Measurements from ENCODE around the gene CERK.
"Not testable (repeated sequence)": the region's sequence is repeated elsewhere in the genome, so short reads cannot be mapped to it uniquely, and the experiment has no call there.

The CERK gene

DNA sequence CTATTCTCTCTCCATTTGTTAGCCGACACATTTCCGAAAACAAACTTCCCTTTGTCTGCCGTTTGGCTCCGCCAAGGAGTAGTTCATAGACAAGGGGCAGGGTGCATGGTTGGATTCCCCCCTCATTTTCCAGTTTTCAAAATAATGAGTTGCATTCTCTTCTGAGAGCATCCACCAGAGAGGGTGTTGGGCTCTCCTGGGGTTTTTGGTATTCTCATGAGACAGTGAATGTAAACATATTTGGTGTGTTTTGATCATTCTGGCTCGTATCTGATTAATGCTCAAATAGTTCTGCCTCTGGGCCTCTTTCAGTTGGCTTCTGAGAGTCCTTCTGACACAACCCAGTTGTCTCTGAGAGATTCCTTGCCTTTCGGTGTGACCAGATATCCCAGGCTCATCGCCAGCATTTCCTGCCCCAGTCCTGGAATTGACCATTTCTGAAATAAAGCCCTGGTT, 96.2 kb downstream of the CERK start:
- no peak for DNase-seq

DNA sequence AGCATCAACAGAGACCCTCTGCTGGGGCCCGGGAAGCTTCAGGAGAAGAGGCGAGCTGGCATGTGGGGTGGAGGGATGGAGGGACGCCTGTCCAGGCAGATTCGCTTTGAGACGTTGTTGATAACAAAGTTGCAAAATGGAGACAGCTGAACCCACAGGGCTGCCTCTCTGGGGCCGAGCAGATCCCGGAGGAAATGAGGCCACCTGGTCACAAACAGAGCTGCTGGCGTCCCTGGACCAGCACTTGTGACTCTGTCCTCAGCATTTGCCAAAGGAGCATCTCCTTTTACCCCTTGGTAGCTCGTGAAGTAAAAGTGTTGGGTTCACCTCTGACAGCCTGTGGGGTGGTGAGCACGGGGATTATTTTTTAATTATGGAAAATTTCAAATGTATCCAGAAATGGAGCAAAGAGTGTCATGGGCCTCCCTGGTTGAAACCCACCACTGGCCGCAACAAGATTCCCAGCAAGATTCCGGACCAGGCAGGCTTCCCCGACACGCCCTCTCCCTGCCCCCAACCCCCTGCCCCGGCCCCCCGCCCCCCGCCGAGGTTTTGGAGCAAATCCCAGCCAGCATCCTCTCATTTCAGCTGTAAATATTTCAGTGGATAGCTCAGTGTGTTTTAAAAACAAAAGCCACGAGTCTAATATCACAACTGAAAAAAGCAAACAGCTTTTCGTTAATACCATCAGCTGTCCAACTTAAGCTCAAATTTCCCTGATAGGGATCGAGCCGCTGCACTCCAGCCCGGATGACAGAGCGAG, 97.6 kb downstream of the CERK start:
- no peak for DNase-seq

DNA sequence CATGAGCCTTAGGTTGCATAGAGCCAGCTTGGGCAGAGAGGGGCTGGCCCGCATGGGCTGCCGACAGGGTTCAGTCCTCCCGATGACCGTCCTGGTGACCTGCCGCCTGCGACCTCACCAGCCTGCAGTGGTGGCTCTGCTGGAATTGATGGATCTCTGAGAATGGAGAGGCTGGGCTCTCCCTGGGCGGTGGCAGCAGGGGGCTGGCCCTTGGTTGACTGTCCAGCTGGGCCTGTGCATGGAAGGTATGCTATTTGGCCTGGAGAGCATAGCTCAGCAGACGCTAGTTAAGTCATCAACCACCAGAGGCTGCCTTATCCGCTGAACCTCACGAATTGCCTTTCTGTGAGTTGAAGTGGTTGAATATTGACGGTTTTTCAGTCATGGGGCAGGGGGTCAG, 98.2 kb downstream of the CERK start:
- no peak for DNase-seq

DNA sequence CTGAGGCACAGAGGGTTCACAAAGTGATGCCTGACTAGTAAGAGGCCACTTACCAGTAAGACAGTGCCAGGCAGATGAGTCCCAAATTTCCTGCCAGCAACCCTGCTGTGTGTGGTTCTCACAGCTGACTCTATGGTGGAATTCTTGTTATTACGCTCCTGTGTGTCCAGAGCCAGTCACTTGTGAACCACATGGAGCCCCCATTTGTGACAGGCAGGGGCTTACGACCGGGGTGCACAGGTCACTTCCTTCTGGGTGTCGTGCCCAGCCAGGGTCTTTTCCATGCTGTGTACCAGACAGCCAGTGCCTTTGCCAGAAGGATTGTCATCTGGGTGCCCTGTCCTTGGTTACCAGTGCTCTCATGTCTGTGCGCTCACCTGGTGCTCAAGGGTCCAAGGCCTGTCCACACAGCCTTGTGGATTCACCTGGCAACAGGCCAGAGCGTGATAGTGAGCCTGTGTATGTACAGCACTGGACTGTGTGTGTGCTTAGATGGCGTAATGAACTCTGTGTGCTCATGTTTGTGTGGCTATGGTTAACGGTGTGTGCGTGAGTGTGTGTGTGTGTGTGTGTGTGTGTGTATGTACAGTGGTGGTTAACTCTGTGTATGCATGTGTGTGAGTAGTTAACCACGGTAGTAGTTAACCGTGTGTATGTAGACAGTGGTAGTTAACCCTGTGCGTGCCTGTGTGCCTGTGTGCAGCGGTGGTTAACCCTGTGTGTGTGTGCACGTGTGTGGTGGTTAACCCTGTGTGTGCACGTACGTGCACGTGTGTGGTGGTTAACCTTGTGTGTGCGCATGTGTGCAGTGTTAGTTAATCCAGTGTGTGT, 99.2 kb downstream of the CERK start:
- DNase-seq, result no peak

DNA sequence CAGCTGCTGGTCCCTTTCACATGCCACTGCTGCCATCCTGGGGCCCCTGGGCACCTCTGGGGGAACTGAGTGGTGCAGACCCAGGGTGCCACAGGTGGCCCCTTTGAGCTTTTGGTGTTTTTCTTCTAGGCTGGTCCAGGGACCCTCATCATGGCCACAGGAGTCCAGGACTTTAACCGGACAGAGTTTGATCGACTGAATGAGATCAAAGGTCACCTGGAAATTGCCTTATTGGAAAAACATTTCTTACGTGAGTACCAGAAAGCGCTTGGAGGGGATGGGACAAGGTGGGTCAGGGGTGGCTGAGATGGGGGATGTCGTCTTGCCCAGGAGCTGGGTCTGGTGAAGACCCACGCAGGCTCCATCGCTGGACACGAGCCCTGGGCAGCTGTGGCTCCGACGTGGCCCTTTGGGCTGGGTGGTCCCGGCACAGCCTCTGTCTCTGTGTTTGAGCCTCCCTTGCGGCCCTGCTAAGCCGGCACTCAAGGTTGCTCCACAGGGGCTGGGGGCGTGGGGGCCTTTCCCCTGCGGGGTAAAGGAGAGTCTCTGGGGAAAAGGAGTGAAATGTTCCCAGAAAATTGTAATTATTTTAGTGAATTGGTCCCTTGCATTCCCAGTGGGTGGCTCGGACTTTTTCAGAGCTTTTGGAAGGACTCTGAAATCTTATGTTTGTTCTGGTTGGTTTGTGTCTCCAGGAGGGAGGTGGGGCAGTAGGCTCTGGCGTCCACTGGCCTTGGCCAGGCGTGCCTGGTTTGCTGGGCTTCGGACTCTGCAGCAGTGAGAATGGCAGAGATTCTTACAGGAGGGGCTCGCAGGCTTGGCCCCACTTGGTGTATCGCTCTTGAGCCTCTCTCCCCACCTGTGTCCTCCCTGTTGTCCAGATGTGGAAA, 100.1 kb downstream of the CERK start:
- DNase-seq, result no peak

DNA sequence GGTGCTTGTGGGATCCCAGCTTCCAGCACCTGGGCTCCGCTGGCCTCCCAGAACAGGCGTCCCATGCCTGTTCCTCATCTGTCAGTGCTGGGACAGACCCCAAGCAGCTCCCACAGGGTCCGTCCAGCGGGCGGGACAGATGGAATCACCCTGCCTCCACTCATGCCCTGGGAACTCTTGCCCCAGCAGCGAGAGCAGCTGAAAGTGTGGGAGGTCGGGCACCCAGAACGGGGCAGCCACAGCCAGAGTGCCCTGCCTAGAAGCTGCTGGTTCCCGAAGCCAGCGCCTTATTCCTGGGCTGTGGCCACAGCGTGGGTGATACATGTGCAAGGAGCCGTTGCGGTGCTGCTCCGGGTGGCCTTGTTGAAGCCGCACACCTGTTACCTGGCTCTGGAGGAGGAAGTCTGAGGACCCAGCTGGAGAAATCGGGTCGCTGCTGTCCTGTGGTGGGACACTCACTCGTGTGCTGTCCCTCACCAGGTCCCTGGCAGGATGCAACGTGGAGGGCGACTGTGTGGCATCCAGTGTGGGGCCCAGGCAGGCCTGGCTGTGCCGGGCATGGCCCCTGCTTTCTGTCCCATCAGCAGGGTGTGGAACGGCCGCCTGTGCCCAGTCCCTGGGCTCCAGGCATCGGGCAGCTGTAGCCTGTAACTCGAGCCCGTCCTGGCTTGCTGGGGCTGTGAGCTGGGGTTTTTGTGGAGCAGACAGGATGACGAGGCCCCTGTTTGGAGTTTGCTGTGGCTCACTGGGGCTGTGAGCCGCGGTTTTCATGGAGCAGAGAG, 101.6 kb downstream of the CERK start:
- DNase-seq, result no peak

DNA sequence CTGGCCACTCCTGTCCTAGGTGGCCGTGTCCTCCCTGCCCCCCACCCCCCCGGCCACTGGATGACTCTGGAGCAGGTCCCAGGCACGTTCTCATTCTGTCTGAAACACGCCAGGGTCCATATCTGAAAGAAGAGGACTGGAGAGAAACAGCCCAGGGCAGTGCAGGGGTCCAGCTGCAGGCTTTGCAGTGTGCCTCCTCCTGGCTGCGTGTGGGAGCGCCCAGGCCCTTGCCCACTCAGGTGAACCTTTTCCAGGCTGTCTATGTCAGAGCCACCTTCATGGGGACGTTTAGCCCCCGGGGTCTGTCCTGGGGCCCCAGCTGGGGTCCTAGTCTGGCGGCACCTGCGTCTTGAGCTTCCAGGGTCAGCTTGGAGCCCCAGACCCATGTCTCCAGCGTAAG, 102.3 kb downstream of the CERK start:
- DNase-seq, result no peak

DNA sequence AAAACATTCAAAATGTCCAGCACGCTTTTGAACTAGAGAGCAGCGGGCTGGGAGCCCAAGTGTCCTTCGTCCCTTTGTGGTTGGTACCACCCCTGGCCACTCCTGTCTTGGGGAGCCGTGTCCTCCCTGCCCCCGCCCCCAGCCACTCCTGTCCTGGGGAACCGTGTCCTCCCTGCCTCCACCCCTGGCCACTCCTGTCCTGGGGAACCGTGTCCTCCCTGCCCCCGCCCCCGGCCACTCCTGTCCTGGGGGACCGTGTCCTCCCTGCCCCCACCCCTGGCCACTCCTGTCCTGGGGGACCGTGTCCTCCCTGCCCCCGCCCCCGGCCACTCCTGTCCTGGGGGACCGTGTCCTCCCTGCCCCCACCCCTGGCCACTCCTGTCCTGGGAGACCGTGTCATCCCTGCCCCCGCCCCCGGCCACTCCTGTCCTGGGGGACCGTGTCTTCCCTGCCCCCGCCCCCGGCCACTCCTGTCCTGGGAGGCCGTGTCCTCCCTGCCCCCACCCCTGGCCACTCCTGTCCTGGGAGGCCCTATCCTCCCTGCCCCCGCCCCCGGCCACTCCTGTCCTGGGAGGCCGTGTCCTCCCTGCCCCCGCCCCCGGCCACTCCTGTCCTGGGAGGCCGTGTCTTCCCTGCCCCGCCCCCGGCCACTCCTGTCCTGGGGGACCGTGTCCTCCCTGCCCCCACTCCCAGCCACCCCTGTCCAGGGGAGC, 102.9 kb downstream of the CERK start:
- not testable (repeated sequence) for DNase-seq
